Adrenal gland (tissue), 12 donors: Measurements from ENCODE around the gene RRBP1. TPM values are rescaled to one million over a fixed set of nuclear protein-coding genes. Genes with fewer than 3 reads are reported as not detected.

ENCODE experiments used
- DNase-seq, 7 donors: peaks; one replicate each; pipeline ENCODE4 v3.0.0-alpha.2; 2019 to 2020
- H3K27ac ChIP-seq, 5 donors: fragments of 200-600 bp; sonication (generic) in 4 of 5; 1 replicate in 3 of 5; 2 replicates in 2 of 5; pipeline versions ENCODE4 v1.5.1 to v1.8.0; 2016 to 2020; ENCODE audit warnings: mild to moderate bottlenecking in 1 of 5
- H3K27me3 ChIP-seq: fragments of 200-600 bp; 2 replicates; pipeline ENCODE4 v1.8.0; 2021
- H3K36me3 ChIP-seq, 2 donors: fragments of 200-600 bp; replicated peaks in 1 of 2; 1 replicate in 1 of 2; 2 replicates in 1 of 2; pipeline versions ENCODE4 v1.5.1 to v1.8.0; 2018 to 2022
- H3K4me1 ChIP-seq, 2 donors: fragments of 200-600 bp; replicated peaks in 1 of 2; 1 replicate in 1 of 2; 2 replicates in 1 of 2; pipeline versions ENCODE4 v1.5.1 to v1.8.0; 2018 to 2021
- H3K4me3 ChIP-seq, 4 donors: fragments of 200-600 bp; sonication (generic) in 3 of 4; one replicate each; pipeline ENCODE4 v1.5.1; 2016 to 2018
- H3K9me3 ChIP-seq, 3 donors: fragments of 200-600 bp; sonication (generic) in 1 of 3; replicated peaks in 1 of 3; 1 replicate in 2 of 3; 2 replicates in 1 of 3; pipeline versions ENCODE4 v1.5.1 to v1.8.0; 2016 to 2021
- POLR2A ChIP-seq, 2 donors: fragments of 450-650 bp; IDR thresholded peaks; one replicate each; pipeline ENCODE4 v1.6.1; 2017; ENCODE audit warnings: antibody characterized with exemption in 2 of 2, mild to moderate bottlenecking in 2 of 2, moderate library complexity in 1 of 2
- WGBS, 4 donors: extraction: QIAGEN DNeasy Blood & Tissue Kit in 2 of 4; methylation state at CpG; one replicate each; pipeline versions ENCODE4 v1.1.5 to v1.1.7; 2013 to 2017; 5-methylcytosine and 5-hydroxymethylcytosine counted together
- intact Hi-C, 2 donors: fragments of 100-400 bp; cut with DNase I; formaldehyde crosslinking; loops; one replicate each; pipeline versions ENCODE4 v1.14.1 to v1.15.0; 2022 to 2023
- polyA plus RNA-seq, 3 donors: library from polyadenylated mRNA; stranded (reverse); fragments of 200-250 nt in 2 of 3; fragments of 350-450 nt in 1 of 3; fragmentation: Illumina TruSeq in 1 of 3; extraction: RNeasy Lipid Tissue Mini Kit (QIAGEN cat#74804) in 1 of 3; gene quantifications; one replicate each; pipeline ENCODE4 v1.2.3, GENCODE V29; 2013 to 2014
- total RNA-seq, 9 donors: library from RNA; depleted of rRNA in 4 of 9; stranded (reverse); fragments of >200 nt in 4 of 9; fragments of 120-200 nt in 1 of 9; fragmentation: NEBNext Ultra II Directional in 1 of 9; extraction: Animal tissue kit (Norgen Biotek cat#: 25700) in 1 of 9; gene quantifications; one replicate each; pipeline versions ENCODE4 v1.1.0 to v1.2.4, GENCODE V29; 2013 to 2023
- TF ChIP-seq, protein P1 (sequence below), 6 experiments: fragments of 450-650 bp in 4 of 6; fragments of 200-600 bp in 2 of 6; sonication (generic) in 1 of 6; IDR thresholded peaks; 1 replicate in 5 of 6; 2 replicates in 1 of 6; pipeline versions ENCODE4 v1.5.1 to v1.8.0; 2016 to 2021; ENCODE audit warnings: antibody characterized with exemption in 6 of 6, mild to moderate bottlenecking in 2 of 6, moderate library complexity in 1 of 6
- donor health status: healthy with polysubstance abuse.
- donor health status: Bipolar disorder and iron deficiency.
- donor health status: DM: yes; HTN: yes; CAD: no.
- donor health status: DM: no; HTN: no; CAD: no.
- donor health status: DM: no; HTN: no; CAD: no.
- donor health status: DM: yes; HTN: yes; CAD: no.

Gene RRBP1
- total and polyA plus RNA-seq, 12 donors = 73.9 to 261 (median 122) TPM

DNA sequence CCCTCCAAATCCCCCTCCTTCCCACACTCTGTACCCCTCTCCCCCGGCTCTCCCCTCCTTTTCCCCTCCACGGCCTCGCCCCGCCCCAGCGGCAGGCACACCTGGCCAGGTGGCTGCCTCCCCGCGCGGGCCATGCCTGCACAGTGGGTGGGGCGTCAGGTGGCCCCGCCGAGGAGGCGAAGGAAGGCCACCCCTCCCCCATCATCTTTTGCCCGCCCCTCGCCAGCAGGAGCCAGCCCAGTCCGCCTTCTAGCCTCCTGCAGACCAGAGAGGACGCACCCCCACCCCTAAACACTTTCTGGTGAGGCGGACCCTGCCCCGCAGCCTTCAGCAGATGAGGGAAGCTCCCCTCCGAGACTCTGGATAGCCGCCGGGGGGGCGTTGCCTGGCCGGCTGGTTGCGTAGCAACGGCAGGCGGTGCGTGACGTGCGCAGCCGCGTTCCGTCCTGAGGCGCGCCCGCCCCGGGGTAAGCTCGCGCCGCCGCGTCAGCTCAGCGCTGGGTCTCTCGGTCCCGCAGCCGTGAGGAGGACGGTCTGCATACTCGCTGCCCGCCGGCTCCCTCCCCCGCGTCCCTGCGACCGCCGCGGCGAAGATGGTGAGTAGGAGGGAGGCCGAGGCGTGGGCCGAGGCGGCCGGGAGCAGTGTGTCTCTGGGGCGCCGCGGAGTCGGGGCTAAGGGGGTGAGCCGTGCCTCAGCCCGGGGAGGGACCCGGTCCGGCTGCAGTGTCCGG is 112.3 kb downstream of the RRBP1 start, which contains the start of gene DSTN:
DSTN (plus strand) TSS at position 460 of the 731 bp plus-strand sequence; CDS start at position 594, 134 bp downstream.
- Histone ChIP-seq H3K4me3 (peak within 1 kb of the TSS; percentile 81 to 98 (median 89)), H3K27ac (peak within 1 kb of the TSS; percentile 97 to 100 (median 99)), H3K9me3 (no peaks in the 10 kb centered on the region), H3K36me3 (peaks cover 0 to 6% of the 10 kb centered on the region in 2 donors), H3K27me3 (no peaks in the 10 kb centered on the region), H3K4me1 (peaks cover 21 to 43% of the 10 kb centered on the region in 2 donors)
- DNase-seq = peak; percentile 91 to 96 (median 94)
- 0 to 1% methylated on average over 70 of the region's 70 CpGs; no CpG with 5 or more reads in 2 of the 4 donors for WGBS, 4 donors
- TF ChIP-seq, protein P1, sequence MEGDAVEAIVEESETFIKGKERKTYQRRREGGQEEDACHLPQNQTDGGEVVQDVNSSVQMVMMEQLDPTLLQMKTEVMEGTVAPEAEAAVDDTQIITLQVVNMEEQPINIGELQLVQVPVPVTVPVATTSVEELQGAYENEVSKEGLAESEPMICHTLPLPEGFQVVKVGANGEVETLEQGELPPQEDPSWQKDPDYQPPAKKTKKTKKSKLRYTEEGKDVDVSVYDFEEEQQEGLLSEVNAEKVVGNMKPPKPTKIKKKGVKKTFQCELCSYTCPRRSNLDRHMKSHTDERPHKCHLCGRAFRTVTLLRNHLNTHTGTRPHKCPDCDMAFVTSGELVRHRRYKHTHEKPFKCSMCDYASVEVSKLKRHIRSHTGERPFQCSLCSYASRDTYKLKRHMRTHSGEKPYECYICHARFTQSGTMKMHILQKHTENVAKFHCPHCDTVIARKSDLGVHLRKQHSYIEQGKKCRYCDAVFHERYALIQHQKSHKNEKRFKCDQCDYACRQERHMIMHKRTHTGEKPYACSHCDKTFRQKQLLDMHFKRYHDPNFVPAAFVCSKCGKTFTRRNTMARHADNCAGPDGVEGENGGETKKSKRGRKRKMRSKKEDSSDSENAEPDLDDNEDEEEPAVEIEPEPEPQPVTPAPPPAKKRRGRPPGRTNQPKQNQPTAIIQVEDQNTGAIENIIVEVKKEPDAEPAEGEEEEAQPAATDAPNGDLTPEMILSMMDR (IDR thresholded peaks at IDR 0.05) = no peak
- peak; percentile 95 to 98 for TF ChIP-seq POLR2A (IDR thresholded peaks at IDR 0.05)
- intact Hi-C loops = no loop called here

DNA sequence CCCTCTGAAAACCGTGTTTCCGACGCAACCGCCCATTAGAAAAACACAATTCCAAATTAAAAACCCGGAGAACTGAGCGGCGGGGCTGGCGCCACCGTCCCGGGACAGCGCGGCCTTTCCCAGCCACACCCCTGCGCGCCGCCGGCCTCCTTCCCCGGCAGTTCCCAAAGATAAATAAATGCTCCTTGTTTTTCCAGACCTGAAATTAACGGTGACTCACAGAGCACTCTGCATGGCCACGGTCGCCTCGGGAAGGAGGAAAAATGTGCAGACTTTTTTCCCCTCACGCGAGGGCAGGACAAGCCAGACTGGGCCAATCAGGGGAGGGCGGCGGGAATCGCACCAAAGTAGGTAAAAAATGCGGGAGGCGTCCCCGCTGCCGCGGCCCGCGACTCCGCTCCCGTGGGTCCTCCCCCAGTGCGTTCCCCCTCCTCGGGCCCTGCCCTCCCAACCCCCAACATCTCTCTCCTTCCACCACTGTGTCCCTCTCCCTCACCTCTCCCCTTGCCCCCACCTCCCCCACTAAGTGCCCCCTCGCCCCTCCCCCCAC is 113.0 kb downstream of the RRBP1 start:
- no peaks in the 10 kb centered on the region for H3K9me3 ChIP-seq
- peaks cover 0 to 3% of the 10 kb centered on the region in 2 donors for H3K36me3 ChIP-seq
- H3K4me3 ChIP-seq = peak overlapping the region in 2 of 4 donors; percentile 20 to 83
- 1 to 5% (median 2%) methylated on average over 23 to 38 of the region's 38 CpGs for WGBS, 4 donors
- TF ChIP-seq, protein P1 (IDR thresholded peaks at IDR 0.05) = no peak
- peak in 1 of 2 donors; percentile 86 for TF ChIP-seq POLR2A (IDR thresholded peaks at IDR 0.05)
- DNase-seq = peak; percentile 82 to 93 (median 88)
- H3K27ac ChIP-seq = peak overlapping the region; percentile 66 to 100 (median 99)
- intact Hi-C loops = no loop called here
- peaks cover 18 to 39% of the 10 kb centered on the region in 2 donors for H3K4me1 ChIP-seq
- H3K27me3 ChIP-seq = no peaks in the 10 kb centered on the region

DNA sequence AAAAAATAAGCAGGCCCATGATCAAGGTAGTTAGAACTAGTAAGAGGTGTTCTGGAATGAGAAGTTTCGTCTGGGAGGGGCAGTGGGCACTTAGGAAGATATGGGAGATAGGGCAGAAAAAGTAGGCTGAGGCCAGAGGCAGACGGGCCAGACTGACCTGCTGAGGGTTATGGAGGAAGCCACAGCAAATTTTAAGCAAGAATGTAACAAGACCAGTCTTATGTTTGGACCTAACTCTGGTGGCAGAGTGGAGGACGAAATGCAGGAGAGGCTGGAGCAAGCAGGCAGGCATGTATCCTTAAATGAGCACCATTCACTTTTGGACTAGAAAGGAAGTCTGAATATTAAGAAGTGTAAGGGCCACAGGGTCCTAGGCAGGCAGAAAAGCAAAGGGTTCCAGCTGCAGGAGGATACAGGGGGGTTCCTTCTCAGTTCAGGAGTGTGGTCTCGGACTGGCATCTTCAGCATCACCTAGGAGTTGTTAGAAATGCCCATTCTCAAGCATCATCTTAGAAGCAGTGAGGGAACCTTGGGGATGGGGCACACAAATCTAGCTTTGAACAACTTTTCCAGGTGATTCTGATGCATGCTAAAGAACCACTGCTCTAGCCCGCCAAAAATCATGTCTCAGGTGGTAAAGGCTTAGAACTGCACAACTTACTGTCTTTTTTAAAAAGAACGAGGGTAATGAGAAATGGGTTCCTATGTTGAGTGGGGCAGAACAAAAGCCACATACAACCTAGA is 113.8 kb downstream of the RRBP1 start:
- Histone ChIP-seq H3K4me1 (peaks cover 17 to 31% of the 10 kb centered on the region in 2 donors), H3K27me3 (no peaks in the 10 kb centered on the region), H3K36me3 (no peaks in the 10 kb centered on the region), H3K9me3 (no peaks in the 10 kb centered on the region), H3K4me3 (peak overlapping the region in 1 of 4 donors; percentile 83), H3K27ac (peak overlapping the region in 4 of 5 donors; percentile 97 to 100 (median 100))
- TF ChIP-seq POLR2A (IDR thresholded peaks at IDR 0.05) = no peak
- TF ChIP-seq, protein P1 (IDR thresholded peaks at IDR 0.05) = no peak
- WGBS, 4 donors = 72 to 86% (median 79%) methylated on average over 6 of the region's 6 CpGs
- intact Hi-C loops = no loop called here
- no peak for DNase-seq

DNA sequence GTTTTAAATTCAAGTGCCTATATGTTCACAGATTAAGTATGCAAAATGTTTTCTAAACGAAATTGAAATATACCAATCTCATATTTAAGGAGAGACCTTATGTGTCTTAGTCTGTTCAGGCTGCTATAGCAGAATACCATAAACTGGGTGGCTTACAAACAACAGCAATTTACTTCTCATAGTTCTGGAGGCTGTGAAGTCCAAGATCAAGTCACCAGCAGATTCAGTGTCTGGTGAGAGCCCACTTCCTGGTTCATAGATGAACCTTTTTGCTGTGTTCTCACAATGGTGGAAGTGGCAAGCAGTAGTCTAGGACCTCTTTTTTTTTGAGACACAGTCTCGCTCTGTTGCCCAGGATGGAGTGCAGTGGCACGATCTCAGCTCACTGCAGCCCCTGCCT is 115.7 kb downstream of the RRBP1 start:
- intact Hi-C loops = no loop called here
- no peak for DNase-seq
- Histone ChIP-seq H3K27ac (no peak overlapping the region), H3K4me3 (no peak overlapping the region), H3K27me3 (no peaks in the 10 kb centered on the region), H3K9me3 (no peaks in the 10 kb centered on the region), H3K4me1 (peaks cover under 1 to 12% of the 10 kb centered on the region in 2 donors), H3K36me3 (no peaks in the 10 kb centered on the region)
- 86 to 92% (median 90%) methylated on average over 3 of the region's 3 CpGs for WGBS, 4 donors
- no peak for TF ChIP-seq POLR2A (IDR thresholded peaks at IDR 0.05)
- TF ChIP-seq, protein P1 (IDR thresholded peaks at IDR 0.05) = no peak
